Measurements from ENCODE around the gene CIAO1.

DNA sequence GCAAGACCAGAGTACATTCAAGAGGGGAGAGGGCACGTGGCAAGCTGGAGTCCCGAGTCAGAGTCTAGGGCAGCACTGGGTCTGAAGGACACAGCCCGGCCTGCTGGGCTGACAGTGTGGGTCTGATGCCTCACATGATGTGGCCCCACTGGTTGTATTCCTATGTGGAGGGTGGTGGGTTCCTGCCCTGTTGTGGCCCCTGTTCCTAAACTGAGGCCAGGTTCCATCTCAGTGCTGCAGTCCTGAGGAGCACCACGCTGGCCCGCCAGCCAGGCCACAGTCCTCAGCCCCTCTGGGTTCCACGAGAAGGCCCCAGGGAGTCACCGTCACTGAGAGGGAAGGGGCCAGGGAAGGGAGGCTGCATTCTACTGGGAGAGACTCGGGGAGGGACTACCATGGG is 13.5 kb upstream of the CIAO1 start:
- no peak for TF ChIP-seq EZH2 (IDR thresholded peaks at IDR 0.05; ENCODE audit: insufficient read depth, low read length)
- TF ChIP-seq, protein P1, sequence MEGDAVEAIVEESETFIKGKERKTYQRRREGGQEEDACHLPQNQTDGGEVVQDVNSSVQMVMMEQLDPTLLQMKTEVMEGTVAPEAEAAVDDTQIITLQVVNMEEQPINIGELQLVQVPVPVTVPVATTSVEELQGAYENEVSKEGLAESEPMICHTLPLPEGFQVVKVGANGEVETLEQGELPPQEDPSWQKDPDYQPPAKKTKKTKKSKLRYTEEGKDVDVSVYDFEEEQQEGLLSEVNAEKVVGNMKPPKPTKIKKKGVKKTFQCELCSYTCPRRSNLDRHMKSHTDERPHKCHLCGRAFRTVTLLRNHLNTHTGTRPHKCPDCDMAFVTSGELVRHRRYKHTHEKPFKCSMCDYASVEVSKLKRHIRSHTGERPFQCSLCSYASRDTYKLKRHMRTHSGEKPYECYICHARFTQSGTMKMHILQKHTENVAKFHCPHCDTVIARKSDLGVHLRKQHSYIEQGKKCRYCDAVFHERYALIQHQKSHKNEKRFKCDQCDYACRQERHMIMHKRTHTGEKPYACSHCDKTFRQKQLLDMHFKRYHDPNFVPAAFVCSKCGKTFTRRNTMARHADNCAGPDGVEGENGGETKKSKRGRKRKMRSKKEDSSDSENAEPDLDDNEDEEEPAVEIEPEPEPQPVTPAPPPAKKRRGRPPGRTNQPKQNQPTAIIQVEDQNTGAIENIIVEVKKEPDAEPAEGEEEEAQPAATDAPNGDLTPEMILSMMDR (IDR thresholded peaks at IDR 0.05; ENCODE audit: insufficient read depth, low read depth, low read length), result no peak

Data from astrocyte (in vitro differentiated cells and primary cell).